ENCODE measurements around the gene EXOC7.

Gene EXOC7

GRCh38 chr17:76138896-76139752 lies 35.5 kb upstream of the EXOC7 start:
- DNase-seq (ENCODE audit: low read depth in 2 of 3, low spot score in 2 of 3) = no peak

- DNase-seq (ENCODE audit: low read depth in 2 of 3, low spot score in 2 of 3) = no peak
Observed at GRCh38 chr17:76138234-76138895, 34.8 kb upstream of the EXOC7 start.

- no peak for DNase-seq (ENCODE audit: low read depth in 2 of 3, low spot score in 2 of 3)
Observed at GRCh38 chr17:76137351-76138233, 34.0 kb upstream of the EXOC7 start.

- no peak for DNase-seq (ENCODE audit: low read depth in 2 of 3, low spot score in 2 of 3)
Observed at GRCh38 chr17:76137001-76137350, 33.4 kb upstream of the EXOC7 start.

- DNase-seq (ENCODE audit: low read depth in 2 of 3, low spot score in 2 of 3) = no peak
Observed at GRCh38 chr17:76136276-76137000, 32.9 kb upstream of the EXOC7 start.

- DNase-seq (ENCODE audit: low read depth in 2 of 3, low spot score in 2 of 3) = no peak
Observed at GRCh38 chr17:76135810-76136188, 32.2 kb upstream of the EXOC7 start.

GRCh38 chr17:76134911-76135809 lies 31.6 kb upstream of the EXOC7 start:
- DNase-seq (ENCODE audit: low read depth in 2 of 3, low spot score in 2 of 3) = no peak

GRCh38 chr17:76132574-76133338 lies 29.2 kb upstream of the EXOC7 start:
- no peak for DNase-seq (ENCODE audit: low read depth in 2 of 3, low spot score in 2 of 3)

- no peak for DNase-seq (ENCODE audit: low read depth in 2 of 3, low spot score in 2 of 3)
Observed at GRCh38 chr17:76131692-76132573, 28.3 kb upstream of the EXOC7 start.

- no peak for DNase-seq (ENCODE audit: low read depth in 2 of 3, low spot score in 2 of 3)
Observed at GRCh38 chr17:76131051-76131691, 27.6 kb upstream of the EXOC7 start.

GRCh38 chr17:76130473-76130872 lies 26.9 kb upstream of the EXOC7 start:
- no peak for DNase-seq (ENCODE audit: low read depth in 2 of 3, low spot score in 2 of 3)

- DNase-seq (ENCODE audit: low read depth in 2 of 3, low spot score in 2 of 3) = no peak
Observed at GRCh38 chr17:76125922-76126321, 22.3 kb upstream of the EXOC7 start.

GRCh38 chr17:76125391-76125675 lies 21.7 kb upstream of the EXOC7 start:
- no peak for DNase-seq (ENCODE audit: low read depth in 2 of 3, low spot score in 2 of 3)

- no peak for DNase-seq (ENCODE audit: low read depth in 2 of 3, low spot score in 2 of 3)
Observed at GRCh38 chr17:76124582-76125390, 21.2 kb upstream of the EXOC7 start.

GRCh38 chr17:76123749-76124581 lies 20.4 kb upstream of the EXOC7 start:
- DNase-seq (ENCODE audit: low read depth in 2 of 3, low spot score in 2 of 3) = no peak

GRCh38 chr17:76123191-76123499 lies 19.6 kb upstream of the EXOC7 start:
- DNase-seq (ENCODE audit: low read depth in 2 of 3, low spot score in 2 of 3) = no peak

All from activated CD8-positive, alpha-beta memory T cell treated with anti-CD3 and anti-CD28 coated beads for 48 hours (primary cell).